ENCODE measurements around the gene ZFP36L1.

The ZFP36L1 gene

GRCh38 chr14:68738559-68738958, 54.3 kb downstream of the ZFP36L1 start:
- DNase-seq (ENCODE audit: low read depth): no peak
